Mucosa of descending colon (tissue), 3 donors: ENCODE data around the gene PLXDC2. TPM values are rescaled to one million over a fixed set of nuclear protein-coding genes. Genes with fewer than 3 reads are reported as not detected.

Experiments
- ATAC-seq: fragments of 200-7000 bp; cut with Tn5 transposase; one replicate; pipeline ENCODE4 v1.9.1; 2020; ENCODE audit warnings: mild to moderate bottlenecking, moderate library complexity
- DNase-seq, 3 donors: peaks; one replicate each; pipeline ENCODE4 v3.0.0-alpha.2; 2020
- H3K36me3 ChIP-seq: fragments of 200-600 bp; one replicate; pipeline ENCODE4 v1.8.0; 2021; ENCODE audit warnings: low read depth, mild to moderate bottlenecking
- H3K4me1 ChIP-seq: fragments of 200-600 bp; one replicate; pipeline ENCODE4 v1.8.0; 2021; ENCODE audit warnings: low read depth, mild to moderate bottlenecking
- H3K4me3 ChIP-seq: fragments of 200-600 bp; one replicate; pipeline ENCODE4 v1.8.0; 2021; ENCODE audit warnings: mild to moderate bottlenecking
- H3K9me3 ChIP-seq: fragments of 200-600 bp; one replicate; pipeline ENCODE4 v1.8.0; 2021; ENCODE audit warnings: mild to moderate bottlenecking
- CTCF ChIP-seq: fragments of 200-600 bp; IDR thresholded peaks from one replicate; pipeline ENCODE4 v1.8.0; 2022; ENCODE audit warnings: antibody characterized with exemption, mild to moderate bottlenecking
- intact Hi-C, 2 donors: fragments of 100-400 bp; cut with DNase I in 1 of 2; cut with micrococcal nuclease in 1 of 2; formaldehyde crosslinking; loops; one replicate each; pipeline versions ENCODE4 v1.11.0 to v1.11.1; 2022; cut with DNase I, micrococcal nuclease
- total RNA-seq, 3 donors: library from RNA; stranded (reverse); fragmentation: NEBNext Ultra II Directional in 2 of 3; extraction: Animal tissue kit (Norgen Biotek cat#: 25700) in 2 of 3; gene quantifications; one replicate each; pipeline versions ENCODE4 v1.2.1 to v1.2.4, GENCODE V29; 2021 to 2023
- donor health status: DM: no; HTN: no; CAD: no; lungs with moderate emphysema.
- donor health status: DM: no; HTN: no; CAD: no.
- donor health status: DM: no; HTN: yes; CAD: no.

The PLXDC2 gene
- total RNA-seq, 3 donors from 2014 or later = 19.9 to 31.6 (median 30.3) TPM

- ATAC-seq = no peak
- intact Hi-C loops = no loop called here
- no peaks in the 10 kb centered on the region for H3K4me1 ChIP-seq
- H3K4me3 ChIP-seq = no peak overlapping the region
- TF ChIP-seq CTCF = no peak
- no peaks in the 10 kb centered on the region for H3K36me3 ChIP-seq
- H3K9me3 ChIP-seq = no peaks in the 10 kb centered on the region
- DNase-seq = no peak
Measured at GRCh38 chr10:19824381-19825342, 8.4 kb downstream of the PLXDC2 start.

GRCh38 chr10:19825700-19826099 is 9.5 kb downstream of the PLXDC2 start:
- DNase-seq = no peak
- ATAC-seq = no peak
- no peaks in the 10 kb centered on the region for H3K4me1 ChIP-seq
- H3K4me3 ChIP-seq = no peak overlapping the region
- intact Hi-C loops = no loop called here
- TF ChIP-seq CTCF = no peak
- no peaks in the 10 kb centered on the region for H3K9me3 ChIP-seq
- H3K36me3 ChIP-seq = no peaks in the 10 kb centered on the region

GRCh38 chr10:19826712-19827111 is 10.5 kb downstream of the PLXDC2 start:
- DNase-seq (no peak), ATAC-seq (no peak)
- Histone ChIP-seq H3K36me3 (no peaks in the 10 kb centered on the region), H3K4me3 (no peak overlapping the region), H3K9me3 (no peaks in the 10 kb centered on the region), H3K4me1 (no peaks in the 10 kb centered on the region)
- intact Hi-C loops = no loop called here
- no peak for TF ChIP-seq CTCF

- TF ChIP-seq CTCF = no peak
- ATAC-seq (no peak), DNase-seq (no peak)
- Histone ChIP-seq H3K9me3 (no peaks in the 10 kb centered on the region), H3K4me1 (no peaks in the 10 kb centered on the region), H3K4me3 (no peak overlapping the region), H3K36me3 (no peaks in the 10 kb centered on the region)
- intact Hi-C loops = no loop called here
Measured at GRCh38 chr10:19828278-19829049, 12.2 kb downstream of the PLXDC2 start.

DNA sequence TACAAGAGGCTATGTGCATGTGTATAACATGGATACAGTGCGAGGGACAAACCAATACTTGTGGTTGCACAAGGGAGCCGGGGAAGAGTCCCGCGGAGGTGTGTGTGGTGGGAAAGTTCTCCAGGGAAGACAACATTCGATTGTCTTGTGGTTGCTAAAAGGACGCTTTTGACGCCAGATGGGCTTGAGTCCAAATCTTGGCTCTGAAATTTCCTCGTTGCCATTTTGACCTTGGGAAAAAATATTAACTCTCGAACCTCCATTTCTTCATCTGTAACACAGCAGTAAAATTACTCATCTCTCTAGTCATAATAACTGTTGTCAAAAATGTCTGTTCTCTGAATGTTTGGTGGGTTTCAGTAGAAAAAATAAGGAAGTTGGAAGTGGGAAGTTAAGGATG is 16.5 kb downstream of the PLXDC2 start:
- no peak for ATAC-seq

More for the DNA sequence above, 16.5 kb downstream of the PLXDC2 start:
- Histone ChIP-seq H3K4me1 (no peaks in the 10 kb centered on the region), H3K36me3 (no peaks in the 10 kb centered on the region), H3K4me3 (no peak overlapping the region), H3K9me3 (no peaks in the 10 kb centered on the region)
- no peak for DNase-seq
- intact Hi-C loops = no loop called here
- no peak for TF ChIP-seq CTCF
